GM20431 (cell line): ENCODE results near the gene SLC12A4.
"Not testable (repeated sequence)": the region's sequence is repeated elsewhere in the genome, so short reads cannot be mapped to it uniquely, and the experiment has no call there.

Experiments used
- in situ Hi-C: fragments of 300-500 bp; cut with MseI, MboI; formaldehyde crosslinking; loops from one replicate; pipeline ENCODE4 v1.15.0; 2020; ENCODE audit warnings: low sequenced_read_pairs; ENCODE audit not compliant: unreplicated experiment

SLC12A4 gene

DNA sequence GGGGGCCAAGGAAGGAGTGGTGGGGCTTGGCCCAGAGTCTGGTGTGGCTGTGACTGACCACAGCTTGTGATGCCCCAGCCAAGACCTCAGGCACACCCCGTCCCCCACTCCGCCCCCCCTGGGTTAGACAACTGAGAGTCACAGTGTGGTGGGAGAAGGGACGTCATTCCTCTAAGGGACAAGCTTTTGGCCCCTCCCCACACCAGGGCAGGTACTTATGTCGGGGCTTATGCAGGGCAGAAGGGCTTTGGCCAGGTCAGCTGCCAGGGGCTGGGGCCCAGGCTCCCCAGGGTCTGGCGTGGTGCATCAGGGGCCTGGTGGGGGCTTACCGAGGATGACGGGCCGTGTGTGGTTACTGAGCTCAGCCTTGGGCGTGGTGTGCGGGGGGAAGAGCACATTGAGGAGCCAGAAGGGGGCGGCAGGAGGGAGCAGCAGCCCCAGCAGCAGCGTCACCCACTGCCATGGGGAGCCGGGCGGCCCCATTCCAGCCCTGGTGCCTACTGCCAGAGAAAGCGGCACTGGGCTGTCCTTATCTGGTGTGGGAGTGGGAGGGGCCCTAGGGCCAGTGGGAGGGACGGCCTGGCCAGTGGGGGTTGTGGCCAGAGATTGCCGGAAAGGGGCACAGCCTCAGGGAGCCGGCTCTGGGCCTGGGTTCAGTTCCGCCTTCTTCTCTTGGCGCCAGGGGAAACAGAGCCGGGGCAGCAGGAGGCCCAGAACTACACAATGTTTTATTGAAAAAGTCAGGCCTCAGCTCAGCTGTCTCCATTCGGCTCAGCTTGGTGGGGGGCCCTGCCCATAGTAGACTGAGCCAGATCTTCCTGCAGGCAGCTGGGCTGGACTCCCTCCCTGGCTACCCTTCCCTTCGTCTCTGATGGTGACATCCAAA, 24.6 kb downstream of the SLC12A4 start, which contains the start of gene LCAT:
LCAT (minus strand) TSS at position 502 of the 886 bp plus-strand sequence; CDS start at position 483, 19 bp downstream.
- in situ Hi-C loops, result no loop called here

DNA sequence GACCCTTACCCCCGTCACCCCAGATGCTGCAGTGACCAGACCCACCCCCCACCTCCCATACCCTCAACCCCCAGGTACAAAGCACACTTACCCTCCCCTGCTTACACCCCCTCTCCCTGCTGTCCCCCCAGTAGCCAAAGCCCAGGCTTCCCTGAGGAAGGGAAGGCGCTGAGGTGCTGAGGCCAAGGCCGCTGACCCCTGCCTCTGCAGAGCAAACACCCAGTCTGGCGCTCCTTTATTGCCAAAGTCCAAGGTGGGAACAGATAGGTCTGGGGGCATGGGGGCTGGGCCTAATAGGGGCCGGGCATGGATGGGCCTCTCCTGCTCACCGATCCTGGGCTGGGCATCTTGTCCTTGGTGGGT, 25.2 kb downstream of the SLC12A4 start:
- in situ Hi-C loops, result no loop called here

GRCh38 chr16:67942510-67943255, 25.8 kb downstream of the SLC12A4 start:
- in situ Hi-C loops, result no loop called here

DNA sequence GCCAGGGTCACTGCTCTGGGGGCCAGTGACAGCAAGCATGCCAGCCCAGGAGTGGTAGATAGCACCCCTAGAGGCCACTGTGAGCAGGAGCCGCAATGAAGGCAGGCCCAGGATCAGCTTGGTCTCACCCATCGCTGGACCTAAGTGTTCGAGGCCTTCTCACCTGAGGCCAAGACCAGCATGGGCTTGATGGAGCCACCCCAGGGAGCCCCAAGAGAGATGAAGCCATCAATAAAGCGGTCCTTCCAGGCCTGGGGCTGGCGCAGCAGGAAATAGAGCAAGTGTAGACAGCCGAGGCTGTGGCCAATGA, 26.3 kb downstream of the SLC12A4 start:
- in situ Hi-C loops, result no loop called here

DNA sequence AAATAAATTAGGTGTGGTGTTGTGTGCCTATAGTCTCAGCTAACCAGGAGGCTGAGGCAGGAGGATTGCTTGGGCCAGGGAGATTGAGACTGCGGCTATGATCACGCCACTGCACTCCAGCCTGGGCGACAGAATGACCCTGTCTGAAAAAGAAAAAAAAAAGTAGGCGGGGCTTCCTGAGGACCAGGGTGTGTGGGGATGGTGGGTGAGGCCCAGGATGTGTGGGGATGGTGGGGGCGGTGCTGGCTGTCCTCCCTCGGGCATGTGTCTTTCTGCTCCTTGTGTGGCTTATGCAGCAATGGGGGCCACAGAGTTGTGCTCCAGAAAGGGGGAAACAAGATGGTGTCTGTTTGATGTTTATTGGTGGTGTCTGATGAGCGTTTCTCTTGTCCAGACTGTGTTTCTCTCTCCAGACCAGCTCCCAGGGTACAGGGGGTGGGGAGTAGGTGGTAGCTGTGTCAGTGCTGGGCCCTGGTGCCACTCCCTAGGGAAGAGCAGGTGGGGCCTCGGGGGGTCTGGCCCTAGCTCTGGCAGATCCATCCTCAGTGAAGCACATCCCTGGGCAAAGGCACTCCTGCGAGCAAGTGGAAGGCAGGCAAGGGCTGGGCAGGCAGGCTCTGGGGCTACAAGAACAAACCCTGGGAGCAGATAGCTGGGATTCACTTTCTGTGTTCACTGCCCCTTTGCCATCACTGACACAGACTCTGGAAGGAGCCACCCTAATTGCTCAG, 26.8 kb downstream of the SLC12A4 start:
- in situ Hi-C loops, result no loop called here

- in situ Hi-C loops, result no loop called here
Observed at GRCh38 chr16:67940446-67941089, 27.9 kb downstream of the SLC12A4 start.

GRCh38 chr16:67939507-67940445, 28.7 kb downstream of the SLC12A4 start:
- in situ Hi-C loops, result no loop called here

DNA sequence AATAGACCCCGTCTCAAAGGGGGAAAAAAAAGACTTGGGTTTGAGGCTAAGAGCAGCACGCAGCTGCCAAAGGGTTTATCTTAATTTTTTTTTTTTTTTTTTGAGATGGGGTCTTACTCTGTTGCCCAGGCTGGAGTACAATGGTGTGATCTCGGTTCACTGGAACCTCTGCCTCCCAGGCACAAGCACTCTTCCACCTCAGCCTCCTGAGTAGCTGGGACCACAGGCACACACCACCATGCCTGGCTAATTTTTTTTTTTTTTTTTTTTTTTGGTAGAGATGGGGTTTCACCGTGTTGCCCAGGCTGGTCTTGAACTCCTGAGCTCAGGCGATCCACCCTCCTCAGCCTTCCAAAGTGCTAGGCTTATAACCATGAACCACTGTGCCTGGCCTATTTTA, 30.7 kb downstream of the SLC12A4 start:
- in situ Hi-C loops, result not testable (repeated sequence)

GRCh38 chr16:67936880-67937605, 31.4 kb downstream of the SLC12A4 start:
- in situ Hi-C loops, result no loop called here

- in situ Hi-C loops, result no loop called here
Observed at GRCh38 chr16:67936124-67936879, 32.1 kb downstream of the SLC12A4 start, which contains the start of gene PSMB10. Gene PSMB10 (minus strand): TSS chr16:67936850. CDS start chr16:67936749, 101 bp downstream.

DNA sequence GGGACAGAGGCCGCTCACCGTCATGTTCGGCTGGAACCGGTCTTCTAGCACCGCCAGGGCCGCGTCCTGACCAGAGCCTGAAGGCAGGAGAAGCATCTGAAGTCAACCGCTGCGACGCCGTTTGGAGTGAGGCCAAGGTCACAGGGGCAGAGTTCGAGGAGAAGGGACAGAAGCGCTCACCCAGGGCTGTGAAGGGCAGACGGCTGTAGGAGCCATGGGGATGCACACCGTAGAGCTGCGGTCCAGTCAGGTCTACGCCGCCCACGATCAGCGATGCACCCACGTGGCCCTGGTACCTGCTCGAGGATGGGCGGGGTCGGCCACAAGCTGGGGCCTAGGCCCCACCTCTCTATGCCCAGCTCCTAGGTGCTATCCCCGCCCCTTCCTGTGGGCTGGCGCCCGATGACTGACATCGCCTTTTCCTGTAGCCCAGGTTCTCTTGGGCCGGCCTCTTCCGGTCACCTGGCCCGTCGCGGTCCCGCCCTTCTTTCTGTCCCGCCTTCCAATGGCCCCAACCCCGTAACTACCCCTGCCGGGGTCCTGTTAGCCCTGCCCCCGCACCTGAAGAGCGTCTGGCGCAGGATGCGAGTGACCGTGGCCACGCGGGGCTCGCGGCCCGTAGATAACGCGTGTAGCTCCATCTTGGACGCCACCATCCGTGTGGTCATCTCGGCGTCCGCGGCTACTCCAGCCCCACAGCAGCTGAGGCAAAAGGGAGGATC, 32.9 kb downstream of the SLC12A4 start:
- in situ Hi-C loops, result no loop called here

DNA sequence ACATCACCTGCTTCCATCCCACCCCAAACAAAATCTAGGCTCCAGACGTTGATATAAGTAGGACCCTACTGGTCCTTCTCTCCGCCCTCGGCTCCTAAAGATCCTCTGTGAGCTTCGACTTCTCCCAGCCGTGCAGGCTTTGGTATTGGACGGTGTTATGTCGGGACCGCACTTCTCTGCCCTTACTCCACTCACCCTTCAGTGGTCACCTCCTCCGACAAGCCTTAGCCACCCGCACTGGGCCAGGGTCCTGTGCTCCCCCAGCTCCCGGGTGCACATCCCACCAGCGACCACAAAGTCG, 33.4 kb downstream of the SLC12A4 start:
- in situ Hi-C loops, result no loop called here

GRCh38 chr16:67934306-67935100, 33.9 kb downstream of the SLC12A4 start:
- in situ Hi-C loops, result no loop called here

DNA sequence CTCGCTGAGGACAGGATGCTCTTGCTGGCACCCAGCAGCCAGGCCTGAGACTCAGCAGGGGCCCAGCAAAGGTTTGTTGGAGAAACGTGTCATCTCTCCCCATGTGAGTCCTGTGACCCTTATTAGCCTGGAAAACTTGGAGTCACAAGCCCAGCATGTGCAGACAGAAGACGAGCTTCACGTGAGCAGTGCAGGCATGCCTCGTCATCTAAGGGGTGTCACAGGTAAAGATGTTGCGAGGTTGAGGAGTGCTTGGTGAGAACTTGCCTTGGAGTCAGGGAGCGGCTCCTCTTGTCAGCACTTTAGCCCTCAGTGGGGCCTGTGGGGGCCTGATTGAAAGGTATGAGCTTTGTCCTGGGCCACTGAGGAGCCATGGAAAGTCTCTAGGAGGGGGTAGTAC, 34.6 kb downstream of the SLC12A4 start:
- in situ Hi-C loops, result no loop called here

GRCh38 chr16:67932462-67932840, 36.0 kb downstream of the SLC12A4 start:
- in situ Hi-C loops, result no loop called here

DNA sequence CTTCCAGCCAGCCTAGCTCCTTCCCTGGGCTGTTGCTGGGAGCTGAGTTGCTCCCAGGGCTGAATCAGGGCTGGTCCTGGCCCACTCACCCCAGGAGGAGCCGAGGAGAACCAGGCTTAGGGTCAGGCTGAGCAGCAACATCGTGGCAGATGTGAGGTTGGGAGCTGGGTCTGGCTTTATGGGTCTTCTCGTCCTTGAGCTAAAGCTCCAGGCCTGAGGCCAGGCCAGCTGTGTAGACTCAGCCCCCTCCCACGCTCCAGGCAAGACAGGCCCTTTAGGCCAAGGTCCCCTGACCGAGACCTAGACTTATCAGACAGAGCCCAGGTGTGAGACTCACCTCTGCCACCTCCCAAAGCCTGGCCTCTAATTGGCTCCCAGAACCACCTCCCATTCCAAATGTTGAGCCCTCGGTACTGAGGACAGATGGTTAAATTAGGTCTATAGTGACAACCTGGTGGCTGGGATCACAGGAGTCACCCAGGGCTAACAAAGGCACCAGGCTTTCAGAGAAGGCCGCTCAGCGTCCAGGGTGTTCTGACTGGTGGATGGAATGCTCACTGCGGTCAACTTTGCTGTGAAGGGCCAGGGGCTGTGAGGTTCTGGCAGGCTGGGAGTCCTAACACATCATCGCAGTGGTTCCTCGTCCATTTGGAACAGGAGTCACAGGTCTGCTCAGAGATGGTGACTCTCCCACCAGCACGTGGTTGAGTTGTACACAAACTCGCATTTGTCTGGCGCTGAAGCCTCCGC, 36.5 kb downstream of the SLC12A4 start, which contains the start of gene CTRL:
CTRL (minus strand) TSS at position 151 of the 750 bp plus-strand sequence; CDS start at position 141, 10 bp downstream.
- in situ Hi-C loops, result no loop called here
